Renal cortex interstitium (tissue), 11 donors: Measurements from ENCODE around the gene GJC2. TPM values are rescaled to one million over a fixed set of nuclear protein-coding genes. Genes with fewer than 3 reads are reported as not detected.

ENCODE experiments used
- DNase-seq, 11 donors: peaks; one replicate each; pipeline ENCODE4 v3.0.0-alpha.2; 2013; ENCODE audit warnings: low read depth in 9 of 11, low spot score in 4 of 11; ENCODE audit errors: extremely low read depth in 1 of 11
- polyA plus RNA-seq, 3 donors: library from polyadenylated mRNA; unstranded; fragments of 120-200 nt; gene quantifications; one replicate each; pipeline ENCODE4 v1.2.1, GENCODE V29; 2013; ENCODE audit not compliant: insufficient read length in 3 of 3

GJC2 gene
- polyA plus RNA-seq, 3 donors: 0.56 to 1.1 (median 1.0) TPM

DNA sequence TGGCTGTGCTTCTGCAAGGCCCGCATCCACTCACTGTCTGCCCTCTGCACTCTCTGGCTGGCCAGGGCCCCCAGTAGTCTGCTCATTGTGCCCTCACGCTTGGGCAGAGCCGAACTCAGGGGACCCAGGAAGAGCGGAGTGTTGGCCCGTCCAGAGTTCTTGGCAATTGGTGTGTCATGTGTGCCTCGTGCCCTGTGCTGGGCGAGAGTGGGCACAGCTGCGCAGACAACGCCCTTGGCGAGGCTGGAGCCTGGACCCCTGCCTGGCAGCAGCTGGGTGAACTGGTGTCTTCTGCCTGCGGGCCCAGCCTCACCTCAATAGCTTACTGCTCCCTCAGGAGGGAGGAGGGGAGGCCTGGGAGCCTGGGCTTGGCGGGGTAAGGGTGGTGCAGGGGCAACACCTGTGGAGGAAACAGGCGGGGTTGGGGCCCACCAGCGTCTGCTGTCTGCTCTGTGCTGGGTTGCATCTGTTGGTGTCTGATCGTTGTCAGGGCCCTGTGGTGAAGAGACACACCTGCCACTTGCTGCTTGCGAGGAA is 7.5 kb upstream of the GJC2 start:
- no peak for DNase-seq

DNA sequence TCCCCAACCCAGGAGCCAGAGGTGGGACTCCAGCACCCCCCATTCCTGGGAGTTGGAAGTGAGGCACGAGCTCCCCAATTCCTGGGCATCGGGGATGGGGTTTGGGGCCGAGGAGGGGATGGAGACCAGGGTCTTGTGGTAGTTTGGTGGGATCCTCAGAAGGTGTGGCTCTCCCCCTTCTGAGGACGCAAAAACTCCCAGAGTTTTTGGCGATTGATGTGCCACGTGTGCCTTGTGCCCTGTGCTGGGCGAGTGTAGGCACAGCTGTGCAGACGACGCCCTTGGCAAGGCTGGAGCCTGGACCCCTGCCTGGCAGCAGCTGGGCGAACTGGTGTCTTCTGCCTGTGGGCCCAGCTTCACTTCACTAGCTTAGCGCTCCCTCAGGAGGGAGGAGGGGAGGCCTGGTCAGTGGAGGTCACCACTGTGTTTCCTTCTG is 7.0 kb upstream of the GJC2 start:
- DNase-seq: no peak

DNA sequence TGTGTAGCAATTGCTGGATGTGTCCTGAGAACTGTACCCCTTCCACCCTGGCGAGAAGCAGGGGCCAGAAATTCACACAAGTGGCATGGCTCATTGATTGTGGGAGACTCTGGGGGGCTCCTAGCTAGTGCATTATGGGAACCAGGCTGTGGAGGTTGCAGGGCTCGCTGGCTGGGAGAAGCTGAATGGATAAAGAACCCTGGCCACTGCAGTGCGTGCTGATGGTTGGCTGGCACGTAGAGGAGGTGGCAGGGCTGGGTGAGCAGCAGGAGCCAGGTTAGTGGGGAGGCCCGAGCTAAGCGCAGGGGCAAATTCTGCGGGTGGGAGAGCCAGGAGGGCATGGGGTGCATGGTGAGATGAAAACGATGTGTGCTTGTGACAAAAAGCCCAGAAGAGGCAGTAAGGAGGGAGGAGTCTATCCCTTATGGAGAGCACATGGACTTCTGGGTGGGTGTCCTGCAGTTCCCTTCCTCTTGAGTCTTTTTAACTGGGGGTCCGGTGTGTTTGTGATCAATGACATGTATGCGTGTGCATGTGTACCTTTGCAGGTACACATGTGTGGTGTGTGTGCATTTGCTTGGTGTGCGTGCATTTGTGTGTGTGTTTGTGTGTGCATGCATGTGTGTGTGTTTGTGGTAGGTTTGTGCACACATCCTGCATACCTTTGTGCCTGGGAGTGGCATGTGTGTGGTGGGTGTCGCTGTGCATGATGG is 6.1 kb upstream of the GJC2 start:
- no peak for DNase-seq

DNA sequence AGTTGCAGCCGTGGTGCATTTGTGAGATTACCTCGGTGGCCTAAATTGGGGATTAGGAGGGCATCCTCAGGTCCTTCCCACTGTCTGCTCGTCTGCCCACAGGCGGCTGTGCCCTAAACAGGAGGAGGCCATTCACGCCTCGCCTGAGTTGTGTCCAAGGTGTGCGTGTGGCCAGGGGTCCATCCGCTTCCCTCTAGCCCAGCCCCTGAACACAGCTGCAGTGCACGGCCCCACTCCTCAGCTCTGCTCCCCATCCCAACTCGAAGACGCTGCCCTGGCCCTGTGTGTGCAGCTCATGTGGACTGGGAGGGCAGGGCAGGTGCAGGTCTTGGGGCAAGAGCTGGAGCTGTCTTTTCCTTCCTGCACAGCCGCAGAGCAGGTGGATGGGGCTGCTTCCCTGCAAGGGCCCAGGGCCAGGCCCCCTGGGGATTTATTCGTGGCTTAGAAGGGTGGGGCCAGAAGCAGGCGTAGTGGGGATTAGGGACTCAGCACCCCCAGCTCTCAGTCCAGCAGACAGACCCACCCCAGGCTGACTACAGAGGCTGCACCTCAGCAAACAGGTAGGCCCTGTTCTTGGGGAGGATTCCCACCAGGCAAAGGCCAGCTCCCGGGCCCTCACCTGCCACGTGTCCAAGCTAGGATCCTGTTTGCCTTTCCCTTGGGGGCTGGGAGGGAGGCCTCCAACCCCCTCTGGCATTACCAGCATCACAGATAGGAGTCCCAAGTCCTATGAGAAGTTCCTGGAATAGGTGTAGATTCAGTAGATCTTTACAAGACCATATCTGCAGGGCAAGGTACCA is 5.3 kb upstream of the GJC2 start:
- no peak for DNase-seq

DNA sequence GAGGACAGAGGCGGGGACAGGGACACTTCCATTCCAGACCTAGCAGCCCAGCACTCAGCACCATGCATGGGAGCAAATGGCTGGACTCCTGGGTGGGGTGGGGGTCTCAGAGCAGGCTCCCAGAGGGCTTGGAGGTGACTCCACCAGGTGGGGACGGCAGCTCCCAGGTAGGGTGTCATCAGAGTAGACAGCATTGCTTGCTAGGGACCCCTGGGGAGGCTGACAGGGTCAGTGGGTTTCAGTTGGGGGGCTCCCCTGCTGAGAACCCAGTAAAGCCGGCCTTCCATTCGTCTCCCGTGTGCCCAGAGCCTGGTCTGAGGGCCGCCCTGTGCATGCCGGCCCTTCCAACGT is 4.8 kb upstream of the GJC2 start:
- no peak for DNase-seq

DNA sequence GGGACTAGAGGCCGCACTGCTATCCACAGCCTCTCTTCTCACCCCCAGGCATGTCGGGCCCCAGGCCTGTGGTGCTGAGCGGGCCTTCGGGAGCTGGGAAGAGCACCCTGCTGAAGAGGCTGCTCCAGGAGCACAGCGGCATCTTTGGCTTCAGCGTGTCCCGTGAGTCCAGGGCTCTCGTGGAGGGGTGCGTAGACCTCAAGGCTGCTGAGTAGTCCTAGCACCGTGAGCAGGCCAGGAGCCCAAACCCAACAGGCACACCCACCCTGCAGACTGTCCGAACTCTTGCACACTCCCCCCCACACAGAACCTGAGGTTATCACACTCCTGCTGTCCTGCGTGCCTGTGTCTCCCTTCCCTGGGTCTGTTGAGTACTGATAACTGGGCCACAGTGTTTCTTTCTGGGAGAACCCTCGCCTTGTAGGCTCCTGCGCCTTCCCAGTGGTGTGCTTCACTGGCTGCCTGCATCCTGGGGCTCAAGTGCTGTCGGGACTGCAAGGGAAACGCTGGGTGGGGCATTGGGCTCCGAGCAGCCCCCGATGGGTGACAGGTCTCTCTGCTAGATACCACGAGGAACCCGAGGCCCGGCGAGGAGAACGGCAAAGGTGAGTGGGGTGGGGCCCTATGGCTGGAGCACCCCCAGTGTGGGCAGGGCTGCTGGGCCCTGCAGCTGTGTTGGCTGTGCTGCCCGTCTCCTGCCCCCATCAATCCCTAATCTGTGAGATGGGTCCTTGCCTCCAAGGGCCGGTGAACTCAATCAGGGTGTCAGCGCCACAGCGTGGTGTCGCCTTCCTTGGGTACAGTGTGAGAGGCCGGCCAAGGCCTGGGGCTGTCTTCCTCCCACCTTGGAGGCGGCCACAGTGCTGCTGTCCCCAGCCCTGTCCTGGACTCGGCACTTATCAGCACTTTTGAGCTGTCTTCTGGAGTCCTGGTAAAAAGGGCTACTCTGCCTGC is 4.0 kb upstream of the GJC2 start:
- DNase-seq: no peak

DNA sequence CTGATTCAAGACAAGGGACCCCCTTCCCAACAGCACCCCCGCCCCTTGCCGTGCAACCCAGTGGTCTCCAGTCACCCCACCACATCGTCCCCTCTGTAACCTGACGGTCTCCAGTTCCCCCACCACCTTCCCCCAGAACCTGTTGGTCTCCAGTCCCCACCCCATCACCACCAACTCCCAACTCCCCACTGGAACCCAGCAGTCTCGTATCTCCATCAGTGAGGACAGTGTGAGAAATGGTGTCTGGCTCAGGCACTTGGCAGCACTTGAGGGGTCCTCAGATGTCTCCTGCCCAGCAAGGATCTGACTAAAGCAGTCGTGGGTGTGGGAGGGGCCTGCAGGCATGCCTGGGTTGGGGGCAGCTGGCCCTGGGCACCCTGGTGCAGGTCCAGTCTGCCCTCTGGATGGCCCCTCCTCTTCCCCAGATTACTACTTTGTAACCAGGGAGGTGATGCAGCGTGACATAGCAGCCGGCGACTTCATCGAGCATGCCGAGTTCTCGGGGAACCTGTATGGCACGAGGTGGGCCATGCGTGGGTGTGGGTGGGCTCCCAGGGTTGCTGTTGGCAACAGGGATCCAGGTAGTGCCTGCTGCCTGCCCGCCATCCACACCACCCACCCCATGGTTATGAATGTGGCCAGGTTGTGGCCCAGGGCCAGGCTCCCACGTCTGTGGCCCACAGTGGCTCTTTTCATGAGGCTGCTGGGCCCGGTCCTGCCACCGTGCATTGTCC is 3.1 kb upstream of the GJC2 start:
- no peak for DNase-seq

DNA sequence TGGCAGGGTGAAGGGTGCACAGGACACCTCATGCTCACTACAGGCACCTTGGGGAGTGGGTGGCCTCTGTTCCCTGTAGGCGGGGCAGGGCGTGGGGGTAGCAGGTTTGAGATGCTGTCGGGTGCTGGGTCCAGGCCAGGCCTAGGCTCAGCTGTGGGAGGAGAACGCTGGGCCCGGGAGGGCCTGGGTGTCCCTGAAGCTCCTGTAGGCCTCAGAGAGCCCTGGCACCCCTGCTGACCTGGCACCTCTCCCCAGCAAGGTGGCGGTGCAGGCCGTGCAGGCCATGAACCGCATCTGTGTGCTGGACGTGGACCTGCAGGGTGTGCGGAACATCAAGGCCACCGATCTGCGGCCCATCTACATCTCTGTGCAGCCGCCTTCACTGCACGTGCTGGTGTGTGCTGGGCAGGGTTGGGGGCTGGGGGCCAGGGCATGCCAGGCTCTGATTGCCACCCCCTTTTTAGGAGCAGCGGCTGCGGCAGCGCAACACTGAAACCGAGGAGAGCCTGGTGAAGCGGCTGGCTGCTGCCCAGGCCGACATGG is 2.5 kb upstream of the GJC2 start:
- DNase-seq: no peak

DNA sequence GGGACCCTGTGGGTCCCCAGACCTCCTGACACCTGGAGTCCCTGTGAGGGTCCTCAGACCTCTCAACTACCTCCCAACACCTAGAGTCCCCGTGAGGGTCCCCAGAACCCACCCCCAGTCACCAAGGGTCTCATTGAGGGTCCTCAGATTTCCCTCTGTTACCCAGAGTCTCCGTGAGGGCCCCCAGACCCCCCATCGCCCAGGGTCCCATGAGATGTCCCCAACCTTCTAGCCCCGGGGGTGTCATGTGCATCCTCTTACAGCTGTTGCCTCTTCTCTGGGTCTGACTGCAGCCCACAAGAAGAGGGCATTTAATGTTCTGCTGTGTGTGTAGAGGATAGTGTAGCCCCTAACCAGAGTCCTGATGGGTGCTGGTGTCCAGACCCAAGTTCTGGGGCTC is 2.0 kb upstream of the GJC2 start:
- DNase-seq: no peak

DNA sequence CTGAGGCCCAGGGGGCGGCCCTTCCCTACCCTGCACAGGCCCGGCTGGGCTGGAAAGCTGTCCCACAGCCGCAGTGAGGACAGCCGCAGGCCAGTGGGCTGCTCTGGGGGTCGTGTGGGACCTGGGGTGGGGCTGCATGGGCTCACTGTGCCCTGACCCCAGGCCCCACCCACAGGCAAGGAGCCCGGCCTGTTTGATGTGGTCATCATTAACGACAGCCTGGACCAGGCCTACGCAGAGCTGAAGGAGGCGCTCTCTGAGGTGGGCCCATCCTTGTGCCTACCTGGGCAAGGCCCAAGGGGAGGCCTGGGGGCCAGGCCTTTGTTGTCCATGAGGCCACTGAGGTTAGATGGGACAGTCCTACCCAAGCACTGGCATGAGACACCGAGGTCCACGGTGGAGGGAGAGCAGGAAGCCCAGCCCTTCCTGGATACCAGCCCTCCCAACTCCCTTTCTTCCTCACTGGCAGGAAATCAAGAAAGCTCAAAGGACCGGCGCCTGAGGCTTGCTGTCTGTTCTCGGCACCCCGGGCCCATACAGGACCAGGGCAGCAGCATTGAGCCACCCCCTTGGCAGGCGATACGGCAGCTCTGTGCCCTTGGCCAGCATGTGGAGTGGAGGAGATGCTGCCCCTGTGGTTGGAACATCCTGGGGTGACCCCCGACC is 1.4 kb upstream of the GJC2 start:
- DNase-seq: no peak

DNA sequence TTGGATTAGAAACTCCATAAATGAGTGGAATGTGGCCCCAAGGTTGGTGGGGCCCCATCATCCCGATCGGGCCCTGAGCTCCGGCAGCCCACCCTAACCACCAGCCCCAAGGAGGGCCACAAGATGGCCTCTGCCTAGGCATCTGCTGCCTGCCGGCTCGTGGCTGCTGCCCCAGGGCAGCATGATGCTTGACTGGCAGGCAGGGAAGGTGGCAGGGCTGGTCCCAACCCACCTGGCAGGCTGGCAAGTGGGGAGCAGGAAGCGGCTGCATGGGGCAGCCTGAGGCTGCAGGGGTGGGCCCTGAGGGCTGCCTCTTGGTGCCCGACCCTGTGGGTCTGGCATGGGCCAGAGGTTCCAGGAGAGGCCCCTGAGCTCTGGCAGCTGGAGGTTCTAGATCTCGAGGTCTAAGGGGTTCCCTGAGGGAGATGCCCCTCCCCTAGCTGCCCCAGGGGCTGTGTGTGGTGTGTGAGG is 760 bp upstream of the GJC2 start:
- DNase-seq: no peak

DNA sequence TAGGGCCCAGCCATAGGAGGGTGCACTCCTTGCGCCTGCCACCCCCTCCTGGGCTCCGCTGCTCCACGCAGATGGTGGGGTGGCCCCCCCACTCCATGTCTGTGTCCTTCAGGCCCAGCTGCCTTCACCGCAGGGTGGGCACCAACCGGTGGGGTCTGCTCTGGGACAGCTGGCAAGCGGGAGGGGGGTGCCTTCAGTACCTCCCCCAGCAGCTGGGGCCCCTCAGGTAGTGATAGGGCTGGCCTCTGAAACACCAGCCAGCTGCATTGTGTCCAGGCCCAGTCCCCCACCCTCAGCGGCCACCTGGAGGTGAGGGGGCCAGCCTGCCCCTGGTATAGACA is 360 bp downstream of the GJC2 start:
- DNase-seq: no peak

DNA sequence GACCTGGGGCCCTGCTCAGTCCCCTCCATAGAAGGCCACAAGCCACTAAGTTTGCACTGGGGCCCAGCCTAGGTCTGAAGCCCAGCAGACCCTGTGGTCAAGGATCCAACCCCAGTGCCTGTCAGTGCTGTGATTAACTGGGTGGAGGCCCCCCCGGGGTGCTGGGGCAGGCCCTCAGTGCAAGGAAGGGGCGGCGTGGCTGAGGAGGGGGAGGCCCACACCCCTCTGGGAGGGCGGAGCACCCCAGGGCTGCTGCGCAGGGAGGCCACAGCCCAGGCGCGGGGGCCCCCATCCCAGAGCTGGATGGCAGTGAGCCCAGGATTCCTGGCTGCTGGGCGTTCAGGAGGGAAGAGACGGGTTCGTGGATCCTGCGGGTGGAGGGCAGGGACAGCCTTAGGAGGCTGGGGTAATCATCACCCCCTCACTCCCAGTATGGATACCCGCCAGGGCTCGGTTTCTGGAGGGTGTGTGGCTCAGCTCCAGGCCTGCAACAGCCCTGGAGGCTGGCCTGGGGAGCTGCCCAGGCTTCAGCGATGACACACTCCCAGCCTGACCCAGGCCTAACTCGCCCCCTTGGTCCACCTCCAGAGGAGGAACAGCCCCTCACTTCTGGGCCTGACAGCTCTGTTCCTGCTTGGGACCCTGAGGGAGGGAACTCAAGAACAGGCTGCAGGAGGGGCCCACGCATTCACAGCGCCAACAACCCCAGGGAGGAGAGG is 890 bp downstream of the GJC2 start:
- no peak for DNase-seq

DNA sequence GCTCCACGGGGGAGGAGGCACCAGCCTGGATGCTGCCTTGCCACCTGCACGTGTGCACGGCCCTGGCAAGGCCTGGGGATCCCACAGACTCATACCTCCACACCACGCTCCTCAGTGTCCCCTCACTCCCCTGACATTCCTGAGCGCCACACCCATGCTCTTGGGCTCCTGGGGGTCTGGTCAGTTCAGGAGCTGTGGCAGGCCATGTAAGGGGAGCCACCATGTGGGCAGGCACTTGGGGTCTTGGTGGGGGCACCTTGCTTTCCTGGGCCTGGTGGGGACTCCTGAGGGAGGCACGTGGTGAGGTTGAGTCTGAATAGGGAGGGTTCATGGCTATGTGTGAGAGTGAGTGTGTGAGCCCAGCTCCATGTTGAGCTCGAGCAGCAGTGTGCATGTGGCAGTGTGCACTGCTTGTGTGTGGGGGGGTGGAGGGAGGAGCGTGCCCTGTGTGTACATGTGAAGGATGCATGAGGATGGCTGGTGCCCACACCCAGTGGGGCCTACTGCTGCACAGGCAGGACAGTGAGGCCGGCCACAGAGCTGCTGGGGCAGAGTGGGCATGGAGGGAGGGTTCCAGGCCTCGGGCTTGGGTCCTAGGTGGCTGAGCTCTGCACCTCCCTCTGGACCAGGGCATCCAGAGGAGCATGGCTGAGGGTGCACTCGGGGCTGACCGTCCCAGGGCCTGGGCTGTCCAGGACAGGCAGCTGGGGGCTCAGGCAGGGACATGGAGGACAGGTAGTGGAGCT is 1.6 kb downstream of the GJC2 start:
- DNase-seq: no peak

DNA sequence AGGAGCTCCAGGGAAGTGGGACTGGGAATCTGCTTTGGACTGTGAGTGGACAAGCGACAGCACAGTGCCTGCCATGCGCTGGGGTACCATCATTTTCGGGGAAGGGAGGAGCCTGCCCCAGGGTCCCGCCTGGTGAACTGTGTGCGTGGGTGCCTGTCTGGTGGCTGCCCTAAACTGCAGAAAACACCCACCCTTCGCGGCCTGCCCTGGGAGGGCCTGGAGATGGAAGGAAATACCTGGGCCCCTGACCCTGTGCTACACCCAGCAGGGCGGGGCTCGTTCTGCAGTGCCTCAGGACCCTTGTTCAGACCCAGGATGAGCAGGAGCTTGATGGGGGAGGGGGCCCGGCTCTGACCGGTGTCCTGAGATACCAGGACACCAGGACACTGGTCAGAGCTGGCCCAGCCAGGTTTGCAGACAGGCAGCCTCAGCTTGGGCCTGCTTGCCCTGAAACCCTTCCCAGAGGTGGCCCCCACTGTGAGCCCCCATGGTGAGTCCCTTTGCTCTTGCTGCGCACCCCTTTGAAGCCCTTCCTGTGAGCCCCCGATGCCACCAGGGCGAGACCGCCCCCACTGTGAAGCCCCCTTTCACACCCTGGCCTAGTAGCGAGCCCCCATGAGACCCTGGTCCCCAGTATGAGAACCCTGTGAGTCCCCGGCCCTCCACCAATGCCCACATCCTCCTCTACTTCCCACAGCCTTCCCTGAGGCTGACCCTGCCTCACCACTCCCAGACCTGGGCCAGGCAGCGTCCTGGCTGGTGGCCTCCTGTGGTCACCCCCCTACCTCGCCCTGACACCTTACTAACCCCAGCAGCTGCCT is 2.6 kb downstream of the GJC2 start:
- no peak for DNase-seq

DNA sequence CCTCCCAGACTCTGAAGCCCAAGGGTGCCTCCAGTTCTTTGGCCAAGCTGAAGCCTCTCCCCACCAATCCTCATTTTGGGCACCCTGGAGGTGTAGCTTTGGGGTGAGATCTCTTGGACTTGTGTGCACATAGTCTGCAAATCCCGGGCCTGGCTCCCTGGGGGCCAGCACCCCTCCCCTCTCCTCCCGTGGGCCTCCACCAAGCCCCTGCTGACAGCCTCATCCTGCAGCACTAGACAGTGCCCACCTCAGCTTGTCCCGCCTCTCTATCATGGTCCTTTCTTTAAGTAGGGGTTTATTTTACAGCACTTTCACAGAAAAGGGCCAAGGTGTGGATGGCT is 3.2 kb downstream of the GJC2 start:
- no peak for DNase-seq
